Astrocyte (in vitro differentiated cells and primary cell): ENCODE results near the gene DISC1. TPM values are rescaled to one million over a fixed set of nuclear protein-coding genes. Genes with fewer than 3 reads are reported as not detected.
A peak's percentile ranks its signal among the peaks of the same experiment; 100 is the strongest.

Experiments
- DNase-seq: peaks from one replicate; pipeline ENCODE4 v3.0.0-alpha.2; 2010; ENCODE audit warnings: low read depth
- FAIRE-seq: peaks from 2 replicates; lab custom pipeline; 2011; peaks lifted over from hg19 to GRCh38; lab: Jason Lieb, UNC
- H2AFZ ChIP-seq: 2 replicates; pipeline ENCODE4 v1.6.0; 2012; ENCODE audit warnings: low read depth, low read length, inconsistent platforms
- H3K27ac ChIP-seq: 2 replicates; pipeline ENCODE4 v1.5.1; 2011; ENCODE audit warnings: low read depth, low read length, inconsistent platforms
- H3K27me3 ChIP-seq: 2 replicates; pipeline ENCODE4 v1.6.0; 2011; ENCODE audit warnings: low read length, inconsistent platforms; ENCODE audit not compliant: insufficient read depth
- H3K36me3 ChIP-seq: 2 replicates; pipeline ENCODE4 v1.5.1; 2011; ENCODE audit warnings: low read length, inconsistent platforms; ENCODE audit not compliant: insufficient read depth
- H3K4me1 ChIP-seq: 2 replicates; pipeline ENCODE4 v1.5.1; 2011; ENCODE audit warnings: low read length, inconsistent platforms; ENCODE audit not compliant: insufficient read depth
- H3K4me2 ChIP-seq: 2 replicates; pipeline ENCODE4 v1.6.0; 2012; ENCODE audit warnings: low read length, inconsistent platforms
- H3K4me3 ChIP-seq: 2 replicates; pipeline ENCODE4 v1.5.1; 2011; ENCODE audit warnings: low read depth, mild to moderate bottlenecking, low read length, inconsistent platforms; ENCODE audit not compliant: insufficient read depth
- H3K79me2 ChIP-seq: 2 replicates; pipeline ENCODE4 v1.6.0; 2012; ENCODE audit warnings: mild to moderate bottlenecking, low read length, inconsistent platforms; ENCODE audit not compliant: insufficient read depth
- H3K9ac ChIP-seq: 2 replicates; pipeline ENCODE4 v1.6.0; 2012; ENCODE audit warnings: mild to moderate bottlenecking, low read length, inconsistent platforms
- H3K9me3 ChIP-seq: 2 replicates; pipeline ENCODE4 v1.5.1; 2012; ENCODE audit warnings: low read depth, mild to moderate bottlenecking, low read length, inconsistent platforms; ENCODE audit not compliant: insufficient read depth
- H4K20me1 ChIP-seq: 2 replicates; pipeline ENCODE4 v1.6.0; 2012; ENCODE audit warnings: low read length, inconsistent platforms; ENCODE audit not compliant: insufficient read depth
- H3K27ac Mint-ChIP-seq: one replicate; pipeline ENCODE4 v1.8.0; 2021; ENCODE audit warnings: mild to moderate bottlenecking, mixed read lengths; ENCODE audit not compliant: unreplicated experiment
- H3K27me3 Mint-ChIP-seq: one replicate; pipeline ENCODE4 v1.8.0; 2021; ENCODE audit warnings: low read depth, mixed read lengths; ENCODE audit not compliant: unreplicated experiment
- H3K36me3 Mint-ChIP-seq: one replicate; pipeline ENCODE4 v1.8.0; 2021; ENCODE audit warnings: low read depth, mixed read lengths; ENCODE audit not compliant: unreplicated experiment
- H3K4me1 Mint-ChIP-seq: one replicate; pipeline ENCODE4 v1.8.0; 2021; ENCODE audit warnings: low read depth, mixed read lengths; ENCODE audit not compliant: unreplicated experiment
- H3K4me3 Mint-ChIP-seq: one replicate; pipeline ENCODE4 v1.8.0; 2021; ENCODE audit warnings: mild to moderate bottlenecking, moderate library complexity, mixed read lengths; ENCODE audit not compliant: unreplicated experiment
- H3K9me3 Mint-ChIP-seq: one replicate; pipeline ENCODE4 v1.8.0; 2021; ENCODE audit warnings: mild to moderate bottlenecking, mixed read lengths; ENCODE audit not compliant: unreplicated experiment
- CTCF ChIP-seq: IDR thresholded peaks from 2 replicates; pipeline ENCODE4 v1.5.1; 2011; ENCODE audit warnings: low read depth, mild to moderate bottlenecking, inconsistent platforms, low read length, moderate library complexity; ENCODE audit not compliant: insufficient read depth
- EZH2 ChIP-seq: IDR thresholded peaks from 2 replicates; pipeline ENCODE4 v1.6.1; 2012; ENCODE audit warnings: mild to moderate bottlenecking, low read length, inconsistent platforms; ENCODE audit not compliant: insufficient read depth
- total RNA-seq: library from RNA; stranded (reverse); gene quantifications from 2 replicates; pipeline ENCODE4 v1.2.1, GENCODE V29; 2021

DISC1 gene
- total RNA-seq, 1 donor from 2014 or later = 9.1 TPM

DNA sequence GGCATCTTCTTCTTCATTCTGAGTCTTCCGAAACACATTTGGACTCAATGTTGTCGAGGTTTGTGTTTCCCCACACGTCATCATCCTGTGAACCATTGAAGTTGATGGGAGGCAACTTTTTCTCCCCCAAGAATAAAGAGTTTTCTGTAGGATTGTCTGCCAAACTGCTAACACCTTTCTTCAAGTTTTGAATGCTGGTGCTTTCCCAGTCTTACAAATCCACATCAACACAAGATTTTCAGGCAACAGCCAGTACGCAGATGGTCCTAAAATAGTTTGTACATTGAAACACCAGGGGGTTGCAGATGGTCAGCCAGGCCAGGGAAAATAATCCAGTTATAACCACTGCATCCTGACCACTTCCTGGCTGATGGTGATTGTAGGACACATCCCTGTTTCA is 187.9 kb downstream of the DISC1 start:
- FAIRE-seq (no peak), DNase-seq (no peak)
- Mint-ChIP-seq H3K27ac (no peak overlapping the region), H3K27me3 (no peaks in the 10 kb centered on the region), H3K36me3 (peaks cover 15% of the 10 kb centered on the region), H3K9me3 (peaks cover 3% of the 10 kb centered on the region), H3K4me3 (no peak overlapping the region), H3K4me1 (peaks cover 6% of the 10 kb centered on the region)
- H3K9ac ChIP-seq = no peak overlapping the region
- TF ChIP-seq CTCF (no peak), EZH2 (no peak)
- H3K4me2 ChIP-seq = no peak overlapping the region
- H3K4me1 ChIP-seq = peaks cover 5% of the 10 kb centered on the region
- H3K9me3 ChIP-seq = no peaks in the 10 kb centered on the region
- H3K79me2 ChIP-seq = no peaks in the 10 kb centered on the region
- no peak overlapping the region for H3K4me3 ChIP-seq
- no peaks in the 10 kb centered on the region for H4K20me1 ChIP-seq
- H3K27me3 ChIP-seq = no peaks in the 10 kb centered on the region
- no peak overlapping the region for H3K27ac ChIP-seq
- H2AFZ ChIP-seq = no peak overlapping the region
- no peaks in the 10 kb centered on the region for H3K36me3 ChIP-seq

DNA sequence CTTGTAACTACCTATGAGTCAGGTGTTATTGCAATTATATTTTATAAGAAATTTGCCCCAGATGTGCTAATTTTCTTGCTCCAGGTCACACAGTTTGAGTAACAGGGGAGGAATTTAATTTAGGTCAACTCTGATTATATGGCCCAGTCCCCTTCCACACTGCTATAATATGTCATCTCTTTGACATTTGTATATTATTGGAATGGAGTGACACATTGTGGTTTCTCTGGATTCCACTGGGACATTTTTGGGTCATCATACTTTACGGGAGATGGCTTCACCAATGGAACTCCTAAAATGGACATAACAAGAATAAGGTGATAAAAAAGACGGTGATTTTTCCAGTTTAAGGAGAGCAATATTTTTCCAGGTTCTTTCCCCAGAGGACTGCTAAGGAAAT is 191.2 kb downstream of the DISC1 start:
- no peak overlapping the region for H3K9ac ChIP-seq

More for the DNA sequence above, 191.2 kb downstream of the DISC1 start:
- Mint-ChIP-seq H3K4me1 (peaks cover 6% of the 10 kb centered on the region), H3K9me3 (peaks cover 3% of the 10 kb centered on the region), H3K27ac (peak overlapping the region; percentile 6), H3K4me3 (no peak overlapping the region), H3K36me3 (peaks cover 12% of the 10 kb centered on the region), H3K27me3 (no peaks in the 10 kb centered on the region)
- Histone ChIP-seq H3K79me2 (no peaks in the 10 kb centered on the region), H4K20me1 (no peaks in the 10 kb centered on the region), H3K4me3 (no peak overlapping the region), H3K4me1 (peaks cover 5% of the 10 kb centered on the region), H3K9me3 (no peaks in the 10 kb centered on the region), H3K27me3 (no peaks in the 10 kb centered on the region), H3K36me3 (no peaks in the 10 kb centered on the region), H3K4me2 (no peak overlapping the region), H2AFZ (no peak overlapping the region), H3K27ac (no peak overlapping the region)
- FAIRE-seq (no peak), DNase-seq (peak; percentile 38)
- TF ChIP-seq CTCF (no peak), EZH2 (no peak)
